Mammary epithelial cell (primary cell): ENCODE measurements around the gene EDARADD.

Experiments used
- EZH2 ChIP-seq: IDR thresholded peaks from 2 replicates; pipeline ENCODE4 v1.6.1; 2012; ENCODE audit warnings: low read length, inconsistent platforms, borderline replicate concordance
- TF ChIP-seq, protein P1 (sequence below), 2 donors: IDR thresholded peaks in 1 of 2; conservative IDR thresholded peaks in 1 of 2; 2 replicates each; pipeline ENCODE4 v1.5.1; 2011 to 2012; ENCODE audit warnings: inconsistent platforms in 2 of 2, low read length in 2 of 2, mild to moderate bottlenecking in 2 of 2, control low read depth in 1 of 2, low read depth in 1 of 2; ENCODE audit not compliant: insufficient read depth in 1 of 2; ENCODE audit errors: extremely low read depth in 1 of 2

DNA sequence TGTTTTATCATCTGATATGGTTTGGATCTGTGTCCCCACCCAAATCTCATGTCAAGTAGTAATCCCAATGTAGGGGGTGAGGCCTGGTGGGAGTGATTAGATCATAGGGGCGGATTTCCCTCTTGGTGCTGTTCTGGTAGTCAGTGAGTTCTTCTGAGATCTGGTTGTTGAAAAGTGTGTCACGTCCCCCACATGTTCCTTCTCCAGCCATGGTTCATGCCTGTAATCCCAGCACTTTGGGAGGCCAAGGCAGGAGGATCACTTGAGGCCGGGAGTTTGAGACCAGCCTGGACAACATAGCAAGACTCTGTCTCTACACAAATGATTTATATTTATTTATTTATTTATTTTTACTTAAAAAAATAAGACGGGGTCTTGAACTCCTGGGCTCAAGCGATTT, 30.8 kb upstream of the EDARADD start:
- TF ChIP-seq, protein P1, sequence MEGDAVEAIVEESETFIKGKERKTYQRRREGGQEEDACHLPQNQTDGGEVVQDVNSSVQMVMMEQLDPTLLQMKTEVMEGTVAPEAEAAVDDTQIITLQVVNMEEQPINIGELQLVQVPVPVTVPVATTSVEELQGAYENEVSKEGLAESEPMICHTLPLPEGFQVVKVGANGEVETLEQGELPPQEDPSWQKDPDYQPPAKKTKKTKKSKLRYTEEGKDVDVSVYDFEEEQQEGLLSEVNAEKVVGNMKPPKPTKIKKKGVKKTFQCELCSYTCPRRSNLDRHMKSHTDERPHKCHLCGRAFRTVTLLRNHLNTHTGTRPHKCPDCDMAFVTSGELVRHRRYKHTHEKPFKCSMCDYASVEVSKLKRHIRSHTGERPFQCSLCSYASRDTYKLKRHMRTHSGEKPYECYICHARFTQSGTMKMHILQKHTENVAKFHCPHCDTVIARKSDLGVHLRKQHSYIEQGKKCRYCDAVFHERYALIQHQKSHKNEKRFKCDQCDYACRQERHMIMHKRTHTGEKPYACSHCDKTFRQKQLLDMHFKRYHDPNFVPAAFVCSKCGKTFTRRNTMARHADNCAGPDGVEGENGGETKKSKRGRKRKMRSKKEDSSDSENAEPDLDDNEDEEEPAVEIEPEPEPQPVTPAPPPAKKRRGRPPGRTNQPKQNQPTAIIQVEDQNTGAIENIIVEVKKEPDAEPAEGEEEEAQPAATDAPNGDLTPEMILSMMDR (conservative IDR thresholded peaks at IDR 0.05 in 1 of 2, IDR thresholded peaks at IDR 0.05 in 1 of 2; ENCODE audit: extremely low read depth in 1 of 2, insufficient read depth in 1 of 2, low read depth in 1 of 2, low read length in 2 of 2): no peak
- TF ChIP-seq EZH2: no peak
